22Rv1 (cell line): ENCODE measurements around the gene TBC1D22A.

ENCODE experiments used
- ZFX ChIP-seq: fragments of 450-650 bp; IDR thresholded peaks from 2 replicates; pipeline ENCODE4 v1.6.1; 2017; ENCODE audit warnings: antibody characterized with exemption, borderline replicate concordance
- TF ChIP-seq, protein P1 (sequence below): fragments of 450-650 bp; IDR thresholded peaks from 2 replicates; pipeline ENCODE4 v1.5.1; 2017; ENCODE audit warnings: mild to moderate bottlenecking

DNA sequence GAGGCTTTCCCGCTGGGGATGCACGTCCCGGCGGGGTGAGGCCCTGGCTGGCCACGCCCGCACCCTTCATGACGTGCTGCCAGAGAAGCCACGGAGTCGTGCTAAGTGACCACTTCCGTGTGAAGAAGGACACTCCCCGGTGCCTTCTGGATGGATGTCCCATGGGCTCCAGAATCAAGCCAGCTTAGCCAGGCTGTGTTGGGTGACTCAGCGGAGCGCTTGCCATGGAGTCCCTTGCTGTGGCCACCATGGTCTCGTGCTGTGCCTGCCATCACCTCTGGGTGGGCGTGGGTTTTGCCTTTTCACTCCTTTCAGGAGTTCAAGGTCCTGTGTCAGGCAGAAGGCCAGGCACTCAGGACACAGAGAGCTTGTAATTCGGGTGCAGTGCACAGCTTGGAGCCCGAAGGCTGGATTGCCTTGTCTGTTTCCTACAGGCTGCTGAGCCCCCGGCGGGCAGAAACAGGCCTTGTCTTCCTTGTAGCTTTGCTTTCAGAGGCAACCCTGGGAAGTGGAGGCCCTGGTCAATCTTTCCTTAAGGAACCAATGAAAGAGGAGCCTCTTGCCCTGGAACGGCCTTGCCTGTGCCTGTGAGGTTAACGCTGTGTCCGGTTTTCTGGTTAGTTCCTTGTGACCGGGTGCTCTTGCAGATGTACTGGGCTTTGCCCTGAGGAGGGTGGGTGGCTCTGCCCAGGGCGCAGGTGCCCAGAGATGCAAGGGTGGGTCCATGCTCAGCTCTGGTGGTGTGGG lies 268.6 kb downstream of the TBC1D22A start:
- TF ChIP-seq, protein P1, sequence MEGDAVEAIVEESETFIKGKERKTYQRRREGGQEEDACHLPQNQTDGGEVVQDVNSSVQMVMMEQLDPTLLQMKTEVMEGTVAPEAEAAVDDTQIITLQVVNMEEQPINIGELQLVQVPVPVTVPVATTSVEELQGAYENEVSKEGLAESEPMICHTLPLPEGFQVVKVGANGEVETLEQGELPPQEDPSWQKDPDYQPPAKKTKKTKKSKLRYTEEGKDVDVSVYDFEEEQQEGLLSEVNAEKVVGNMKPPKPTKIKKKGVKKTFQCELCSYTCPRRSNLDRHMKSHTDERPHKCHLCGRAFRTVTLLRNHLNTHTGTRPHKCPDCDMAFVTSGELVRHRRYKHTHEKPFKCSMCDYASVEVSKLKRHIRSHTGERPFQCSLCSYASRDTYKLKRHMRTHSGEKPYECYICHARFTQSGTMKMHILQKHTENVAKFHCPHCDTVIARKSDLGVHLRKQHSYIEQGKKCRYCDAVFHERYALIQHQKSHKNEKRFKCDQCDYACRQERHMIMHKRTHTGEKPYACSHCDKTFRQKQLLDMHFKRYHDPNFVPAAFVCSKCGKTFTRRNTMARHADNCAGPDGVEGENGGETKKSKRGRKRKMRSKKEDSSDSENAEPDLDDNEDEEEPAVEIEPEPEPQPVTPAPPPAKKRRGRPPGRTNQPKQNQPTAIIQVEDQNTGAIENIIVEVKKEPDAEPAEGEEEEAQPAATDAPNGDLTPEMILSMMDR: no peak
- TF ChIP-seq ZFX: no peak
